RWPE1 (cell line): ENCODE measurements around the gene PCDHGA1.

ENCODE experiments used
- CTCF ChIA-PET: fragments of 350-600 bp; sonication (Branson Sonifier 250); formaldehyde crosslinking; extraction: SDS; loops from one replicate; lab custom pipeline; 2021; lab: Yijun Ruan, JAX
- POLR2A ChIA-PET: fragments of 400-600 bp; formaldehyde crosslinking; extraction: SDS; loops from one replicate; lab custom pipeline; 2020; ENCODE audit warnings: antibody characterized with exemption; ENCODE audit not compliant: low non-redundant PET; lab: Yijun Ruan, JAX
- DNase-seq: peaks from one replicate; pipeline ENCODE4 v3.0.0; 2012; ENCODE audit warnings: low spot score
- H3K27ac ChIP-seq: fragments of 450-650 bp; 2 replicates; pipeline ENCODE4 v1.5.1; 2017
- CTCF ChIP-seq: fragments of 450-650 bp; conservative IDR thresholded peaks from 2 replicates; pipeline ENCODE4 v1.5.1; 2017; ENCODE audit warnings: low read depth, mild to moderate bottlenecking

Gene PCDHGA1

GRCh38 chr5:141319202-141319601 is 11.1 kb upstream of the PCDHGA1 start:
- ChIA-PET CTCF (interaction anchor here (1.0 to 2.1 kb wide), 3 partner anchors 96 to 239 kb away, joined by 3 to 8 read pairs (median 3); partner anchors contain the start of gene PCDHB14), POLR2A (no interaction called here)
- DNase-seq: no peak
- no peak for TF ChIP-seq CTCF
- H3K27ac ChIP-seq: no peak overlapping the region

GRCh38 chr5:141319699-141320098 is 10.6 kb upstream of the PCDHGA1 start:
- DNase-seq: no peak
- POLR2A ChIA-PET: no interaction called here
- CTCF ChIA-PET: interaction anchor here (0.6 to 2.1 kb wide), 13 partner anchors 10 to 238 kb away, joined by 3 to 8 read pairs (median 3); partner anchors contain the start of genes PCDHB14, PCDHB15, PCDHB9 and PCDHGA3
- no peak for TF ChIP-seq CTCF
- no peak overlapping the region for H3K27ac ChIP-seq

- ChIA-PET POLR2A (interaction anchor here (0.5 to 1.4 kb wide), 3 partner anchors 10 to 60 kb away, joined by 3 to 8 read pairs (median 3); partner anchors contain the start of gene PCDHGA1), CTCF (interaction anchor here (0.5 to 2.1 kb wide), 16 partner anchors 8 to 1223 kb away, joined by 3 to 8 read pairs (median 3); partner anchors contain the start of genes PCDHB14, PCDHB15, PCDHB16 and PCDHB9)
- peak; percentile 96 for TF ChIP-seq CTCF
- H3K27ac ChIP-seq: peak within 1 kb of the TSS; percentile 96
- DNase-seq: peak; percentile 98
These were observed 9.8 kb upstream of the PCDHGA1 start, which contains the start of gene TAF7 for GRCh38 chr5:141320225-141321169. Gene TAF7, minus strand, starts transcription at chr5:141320784. Its CDS starts 740 bp downstream, at chr5:141320044.

- TF ChIP-seq CTCF: no peak
- POLR2A ChIA-PET: no interaction called here
- DNase-seq: no peak
- H3K27ac ChIP-seq: no peak overlapping the region
- CTCF ChIA-PET: interaction anchor here (0.6 kb wide), 1 partner anchor 242 kb away, joined by 3 read pairs; no protein-coding TSS in a partner anchor
These were observed 8.1 kb upstream of the PCDHGA1 start for GRCh38 chr5:141322261-141322660.

GRCh38 chr5:141326088-141326854 is 4.0 kb upstream of the PCDHGA1 start:
- H3K27ac ChIP-seq: no peak overlapping the region
- TF ChIP-seq CTCF: peak; percentile 38
- peak; percentile 46 for DNase-seq
- POLR2A ChIA-PET: no interaction called here
- CTCF ChIA-PET: interaction anchor here (0.6 to 0.7 kb wide), 7 partner anchors 18 to 234 kb away, joined by 3 to 6 read pairs (median 4); partner anchors contain the start of gene PCDHGA7
